Measurements from ENCODE around the gene IKZF4.
"Not testable (repeated sequence)": the region's sequence is repeated elsewhere in the genome, so short reads cannot be mapped to it uniquely, and the experiment has no call there.

The IKZF4 gene

DNA sequence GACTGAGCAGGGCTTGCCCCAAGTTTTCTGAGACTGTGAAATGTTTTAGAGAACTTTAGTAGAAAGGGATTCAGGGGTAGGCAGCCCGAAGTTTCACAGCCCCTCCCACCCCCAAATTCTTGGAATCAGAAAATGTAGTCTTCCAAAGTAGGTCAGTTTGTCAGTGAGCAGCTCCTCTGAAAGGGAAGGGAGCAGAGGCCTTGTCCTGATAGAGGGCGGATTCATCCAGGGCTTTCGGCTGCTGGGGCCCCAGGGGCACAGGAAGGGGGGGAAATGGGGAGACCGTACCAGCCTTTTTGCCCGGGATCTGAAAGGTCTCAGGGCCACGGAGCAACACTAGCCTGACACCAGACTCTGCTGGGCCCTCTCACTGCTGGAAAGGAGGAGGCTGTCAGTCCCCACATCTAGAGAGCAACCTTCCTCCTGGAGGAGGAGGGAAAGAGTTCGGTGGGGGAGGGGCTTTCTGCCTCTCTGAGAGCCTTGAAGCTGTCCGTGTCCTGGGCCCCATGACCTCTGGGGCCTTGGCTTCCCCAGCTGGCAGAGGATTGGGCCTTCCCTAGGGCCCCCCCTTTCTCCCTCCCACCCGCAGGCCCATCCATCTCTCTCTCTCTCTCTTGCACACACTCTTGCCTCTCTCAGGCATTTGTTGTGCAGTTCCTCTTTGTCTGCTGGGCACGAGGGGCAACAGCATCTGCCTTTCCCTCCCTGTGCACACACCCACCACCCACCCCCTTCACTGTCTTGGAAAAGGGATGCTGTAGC lies at the start of gene IKZF4:
TSS of gene IKZF4 (plus strand) at position 621 of the 762 bp plus-strand sequence. CDS start 451 bp downstream, outside the sequence.
- DNase-seq, result no peak

GRCh38 chr12:55972042-55972441 lies 48.8 kb upstream of the IKZF4 start:
- no peak for DNase-seq

DNA sequence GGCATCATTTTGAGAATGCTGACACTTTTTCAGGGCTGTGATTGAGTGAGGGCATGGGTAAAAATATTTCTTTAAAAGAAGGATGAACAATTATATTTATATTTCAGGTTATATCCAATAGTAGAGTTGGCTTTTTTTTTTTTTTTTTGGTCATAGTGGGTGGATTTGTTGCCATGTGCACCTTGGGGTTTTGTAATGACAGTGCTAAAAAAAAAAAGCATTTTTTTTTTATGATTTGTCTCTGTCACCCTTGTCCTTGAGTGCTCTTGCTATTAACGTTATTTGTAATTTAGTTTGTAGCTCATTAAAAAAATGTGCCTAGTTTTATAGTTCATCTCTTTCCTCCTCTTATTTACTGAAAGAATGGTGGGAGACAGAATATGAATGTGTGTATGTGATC lies 48.4 kb upstream of the IKZF4 start:
- DNase-seq, result no peak

- DNase-seq, result no peak
These were observed 47.8 kb upstream of the IKZF4 start for GRCh38 chr12:55972911-55973598.

DNA sequence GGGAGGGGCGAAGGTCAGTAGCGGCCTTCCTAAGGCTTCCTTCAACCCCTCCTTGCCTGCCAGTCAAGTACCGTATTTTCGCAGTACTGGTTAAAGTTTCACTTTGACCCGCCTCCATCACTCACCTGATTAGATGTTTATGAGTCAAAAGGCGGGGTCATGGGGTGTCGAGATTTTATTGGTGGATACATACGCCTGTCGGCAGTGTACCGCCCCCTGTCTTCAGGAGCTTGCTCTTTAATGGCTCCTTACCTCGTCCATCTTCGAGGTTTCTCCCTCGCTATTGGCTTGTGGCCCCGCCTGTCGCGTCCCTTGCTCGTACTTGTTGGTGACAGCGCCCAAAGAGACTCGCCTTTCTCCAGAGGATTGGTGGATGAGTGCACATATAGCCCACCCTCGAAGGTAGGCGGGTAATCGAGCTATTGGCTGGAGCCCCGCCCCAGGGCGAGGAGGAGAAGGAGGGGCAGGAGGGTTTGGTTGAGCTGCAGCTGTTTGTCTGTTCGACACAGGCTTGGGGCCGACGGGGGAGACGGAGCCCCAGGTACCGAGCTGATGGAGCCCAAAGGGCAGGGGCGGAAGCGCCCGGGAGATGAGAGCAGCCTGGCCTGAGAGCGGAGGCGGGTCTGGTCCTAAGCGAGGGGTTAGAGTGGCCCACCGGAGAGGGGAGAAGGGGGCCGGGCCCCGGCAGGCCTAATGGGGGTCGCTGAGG lies 47.1 kb upstream of the IKZF4 start, which contains the start of gene RAB5B:
TSS of gene RAB5B (plus strand) at position 480 of the 709 bp plus-strand sequence. CDS start 12,883 bp downstream, outside the sequence.
- peak; percentile 99 for DNase-seq

- DNase-seq, result no peak
These were observed 46.5 kb upstream of the IKZF4 start for GRCh38 chr12:55974308-55974730.

DNA sequence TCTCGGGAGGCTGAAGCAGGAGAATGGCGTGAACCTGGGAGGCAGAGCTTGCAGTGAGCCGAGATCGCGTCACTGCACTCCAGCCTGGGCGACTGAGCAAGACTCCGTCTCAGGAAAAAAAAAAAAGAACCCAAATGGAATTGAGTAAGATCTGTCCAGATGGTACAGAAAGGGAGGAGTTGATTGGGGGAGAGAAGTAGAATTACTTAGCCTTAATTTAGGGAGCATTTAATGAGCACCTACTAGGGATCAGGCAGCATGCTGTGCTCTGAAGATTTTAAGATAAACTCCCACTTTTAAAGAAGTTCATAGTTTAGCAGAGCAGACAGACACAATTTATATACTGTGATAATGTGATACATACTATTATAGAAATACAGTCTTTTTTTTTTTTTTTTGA lies 42.5 kb upstream of the IKZF4 start:
- no peak for DNase-seq

GRCh38 chr12:55979069-55979468 lies 41.8 kb upstream of the IKZF4 start:
- no peak for DNase-seq

DNA sequence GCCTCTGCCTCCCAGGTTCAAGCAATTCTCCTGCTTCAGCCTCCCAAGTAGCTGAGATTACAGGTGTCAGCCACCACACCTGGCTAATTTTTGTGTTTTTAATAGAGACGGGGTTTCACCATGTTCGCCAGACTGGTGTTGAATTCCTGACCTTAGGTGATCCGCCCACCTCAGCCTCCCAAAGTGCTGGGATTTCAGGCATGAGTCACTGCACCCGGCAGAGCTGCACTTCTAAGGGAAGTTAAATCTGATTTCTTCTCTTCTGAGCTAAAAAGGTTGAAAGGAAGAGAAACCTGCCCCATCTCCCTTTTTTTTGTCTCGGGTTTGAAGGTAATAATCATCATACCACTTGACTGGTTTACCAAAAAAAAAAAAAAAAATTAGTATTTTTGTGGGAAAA lies 39.0 kb upstream of the IKZF4 start:
- DNase-seq, result not testable (repeated sequence)

- no peak for DNase-seq
These were observed 38.4 kb upstream of the IKZF4 start for GRCh38 chr12:55982319-55982936.

GRCh38 chr12:55983232-55983842 lies 37.5 kb upstream of the IKZF4 start:
- DNase-seq, result no peak

- DNase-seq, result no peak
These were observed 36.0 kb upstream of the IKZF4 start for GRCh38 chr12:55984861-55985260.

- DNase-seq, result no peak
These were observed 35.5 kb upstream of the IKZF4 start for GRCh38 chr12:55985341-55985740.

- DNase-seq, result not testable (repeated sequence)
These were observed 34.9 kb upstream of the IKZF4 start for GRCh38 chr12:55985976-55986375.

- DNase-seq, result no peak
These were observed 29.7 kb upstream of the IKZF4 start for GRCh38 chr12:55991110-55991509.

DNA sequence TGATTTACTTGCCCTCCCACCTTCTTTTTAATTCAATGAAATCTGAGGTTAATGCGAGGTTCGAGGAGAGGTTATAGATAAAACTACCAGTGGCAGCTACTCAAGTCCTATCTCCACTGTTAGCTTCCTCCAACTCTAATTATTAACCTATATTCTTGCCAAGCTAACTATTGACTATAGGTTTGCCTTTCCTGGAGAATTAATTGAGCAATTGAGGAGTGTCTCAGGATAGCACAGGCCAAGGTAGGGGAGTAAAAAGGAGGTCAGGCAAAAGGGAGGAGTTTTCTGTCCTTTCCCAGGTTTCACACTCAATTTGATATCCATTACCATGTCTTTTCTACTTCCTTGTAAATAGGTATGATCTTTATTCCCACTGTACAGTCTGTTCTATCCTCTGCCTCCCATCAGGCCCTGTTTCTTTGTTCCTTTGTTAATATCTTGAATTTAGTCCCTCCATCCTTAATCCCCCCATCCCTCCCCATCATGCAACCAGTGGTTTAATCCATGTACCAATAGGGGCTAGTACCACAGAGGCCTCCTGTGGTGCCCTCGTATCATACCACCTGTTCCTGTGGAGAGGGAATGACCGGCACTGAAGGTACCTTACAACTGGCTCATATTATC lies 27.5 kb upstream of the IKZF4 start:
- no peak for DNase-seq

GRCh38 chr12:55995366-55995765 lies 25.5 kb upstream of the IKZF4 start:
- DNase-seq, result no peak

- no peak for DNase-seq
These were observed 24.6 kb upstream of the IKZF4 start for GRCh38 chr12:55996201-55996714.

DNA sequence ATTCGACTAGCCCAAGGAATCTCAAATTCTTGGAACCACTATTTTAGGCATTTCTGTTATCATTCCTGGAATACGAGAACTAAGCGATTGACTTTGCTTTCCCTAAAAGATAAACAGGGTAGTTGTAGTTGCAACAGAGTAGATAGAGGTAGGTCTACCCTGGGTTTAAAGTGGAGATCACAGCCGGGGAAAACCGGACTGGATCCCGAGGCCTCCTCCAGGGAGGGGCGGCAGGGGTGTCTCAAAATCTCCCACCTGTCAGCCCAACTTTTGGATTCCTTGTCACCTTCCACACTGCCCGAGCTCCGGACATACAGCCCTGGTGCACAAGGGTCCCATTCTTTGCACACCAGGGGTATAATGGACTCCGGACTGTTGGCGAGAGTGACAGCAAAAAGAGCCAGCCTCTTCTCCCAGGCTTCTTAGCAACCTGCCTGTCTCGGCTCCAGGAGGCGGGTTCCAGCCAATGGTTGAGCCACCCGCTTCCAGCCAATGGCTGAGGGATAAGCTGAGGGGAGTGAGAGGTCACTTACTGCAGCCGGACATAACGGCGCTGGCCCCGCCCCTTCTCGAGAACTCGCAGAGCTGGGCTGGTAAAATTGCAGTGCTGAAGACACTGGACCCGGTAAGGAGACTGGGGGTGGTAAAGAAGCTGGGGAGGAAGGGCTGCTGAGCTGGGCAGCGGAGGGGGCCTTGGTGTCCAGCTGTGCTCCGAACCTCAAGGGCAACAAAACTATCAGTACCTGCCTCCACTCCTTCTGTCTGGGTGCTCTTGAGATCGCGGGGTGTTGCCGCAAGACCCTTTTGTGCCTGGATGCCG lies 23.9 kb upstream of the IKZF4 start, which contains the start of gene SUOX:
TSS of gene SUOX (plus strand) at position 562 of the 820 bp plus-strand sequence. CDS start 4,946 bp downstream, outside the sequence.
- DNase-seq, result peak; percentile 69

DNA sequence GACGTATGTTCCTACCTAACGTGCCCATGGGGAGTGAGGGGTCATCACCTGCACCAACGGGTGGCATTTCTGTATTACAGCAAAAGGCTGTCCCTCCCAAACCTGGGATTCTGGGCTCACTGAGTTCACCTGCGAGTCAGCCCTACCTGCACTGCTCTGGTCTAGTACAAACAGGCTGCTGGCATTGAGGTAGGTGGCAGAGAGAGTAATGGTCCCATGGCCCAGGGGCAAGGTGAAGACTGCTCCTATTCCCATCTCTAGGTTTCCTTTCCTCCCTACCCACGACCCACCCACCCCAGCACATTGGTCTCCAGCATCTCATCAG lies 23.3 kb upstream of the IKZF4 start:
- no peak for DNase-seq

GRCh38 chr12:55999522-55999921 lies 21.3 kb upstream of the IKZF4 start:
- not testable (repeated sequence) for DNase-seq

Measured in NCI-H1048 (cell line).